Measurements from ENCODE around the gene SFR1.

DNA sequence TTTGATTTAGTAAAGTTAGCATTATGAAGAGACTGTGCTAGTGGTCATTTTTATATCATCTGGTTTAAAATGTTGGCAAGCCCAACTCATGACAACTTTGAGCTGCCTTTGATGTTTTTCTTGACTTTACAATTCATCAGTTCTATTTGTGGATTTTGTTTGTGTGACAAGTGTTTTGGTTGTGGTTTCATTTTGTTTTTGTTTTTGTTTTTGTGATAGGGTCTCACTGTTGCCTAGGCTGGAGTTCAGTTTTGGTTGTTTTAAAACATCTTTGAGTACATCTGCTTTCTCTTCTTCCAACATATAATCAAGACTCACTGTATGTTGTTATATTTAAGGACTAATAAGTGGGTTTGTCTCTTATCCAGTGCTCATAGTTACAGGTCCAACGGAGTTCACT is 17.6 kb upstream of the SFR1 start:
- TF ChIP-seq CTCF (IDR thresholded peaks at IDR 0.05) = no peak
- no peak for TF ChIP-seq POLR2A (IDR thresholded peaks at IDR 0.05)
